IMR-90 (cell line): ENCODE results near the gene NUB1. TPM values are rescaled to one million over a fixed set of nuclear protein-coding genes. Genes with fewer than 3 reads are reported as not detected.

Source experiments
- ATAC-seq: fragments of 200-7000 bp; cut with Tn5 transposase; 2 replicates; pipeline ENCODE4 v1.9.1; 2020; ENCODE audit warnings: low read depth, mild to moderate bottlenecking, moderate library complexity
- BruUV-seq: library from RNA; stranded (reverse); fragments of 400-500 nt; replicated peaks from 2 replicates; lab custom pipeline; 2021; lab: Mats Ljungman, UMichigan
- CTCF ChIA-PET: fragments of 300-600 bp; formaldehyde crosslinking; extraction: SDS; loops from one replicate; lab custom pipeline; 2021; ENCODE audit warnings: antibody characterized with exemption; lab: Yijun Ruan, JAX
- POLR2A ChIA-PET: fragments of 300-600 bp; sonication (Branson Sonifier 250); formaldehyde crosslinking; loops from one replicate; lab custom pipeline; 2022; ENCODE audit warnings: antibody characterized with exemption; ENCODE audit not compliant: unreplicated experiment; lab: Charles Lee
- DNase-seq: peaks from one replicate; pipeline ENCODE4 v3.0.0; 2013
- H2AFZ ChIP-seq: replicated peaks from 2 replicates; pipeline ENCODE3; 2013; ENCODE audit warnings: low read length, mild to moderate bottlenecking; ENCODE audit not compliant: poor library complexity
- H2AK5ac ChIP-seq: 2 replicates; pipeline ENCODE4 v1.6.1; 2013; ENCODE audit warnings: low read depth, low read length, inconsistent platforms
- H2AK9ac ChIP-seq: replicated peaks from 2 replicates; pipeline ENCODE3; 2013; ENCODE audit warnings: mild to moderate bottlenecking, low read depth, low read length, moderate library complexity; ENCODE audit not compliant: poor library complexity
- H2BK120ac ChIP-seq: 2 replicates; pipeline ENCODE4 v1.6.1; 2013; ENCODE audit warnings: low read depth, low read length, inconsistent platforms
- H2BK15ac ChIP-seq: 3 replicates; pipeline ENCODE4 v1.6.1; 2013; ENCODE audit warnings: low read depth, low read length, inconsistent platforms
- H2BK20ac ChIP-seq: 2 replicates; pipeline ENCODE4 v1.6.1; 2013; ENCODE audit warnings: low read depth, mild to moderate bottlenecking, inconsistent platforms, low read length, moderate library complexity
- H2BK5ac ChIP-seq: 2 replicates; pipeline ENCODE4 v1.6.1; 2013; ENCODE audit warnings: mild to moderate bottlenecking, low read depth, low read length, inconsistent platforms; ENCODE audit not compliant: poor library complexity, severe bottlenecking
- H3K14ac ChIP-seq: replicated peaks from 2 replicates; pipeline ENCODE4 v1.6.1; 2013; ENCODE audit warnings: low read depth, low read length, inconsistent platforms
- H3K18ac ChIP-seq: 2 replicates; pipeline ENCODE4 v1.6.1; 2013; ENCODE audit warnings: low read depth, low read length, control low read depth
- H3K23ac ChIP-seq: 2 replicates; pipeline ENCODE4 v1.6.1; 2013; ENCODE audit warnings: low read depth, low read length, inconsistent platforms
- H3K27ac ChIP-seq: 2 replicates; pipeline ENCODE4 v1.5.1; 2013; ENCODE audit warnings: mild to moderate bottlenecking, control low read depth, low read length; ENCODE audit not compliant: insufficient read depth
- H3K27me3 ChIP-seq: 2 replicates; pipeline ENCODE4 v1.6.1; 2013; ENCODE audit warnings: low read length; ENCODE audit not compliant: control insufficient read depth, insufficient read depth
- H3K36me3 ChIP-seq: 2 replicates; pipeline ENCODE4 v1.6.1; 2013; ENCODE audit warnings: low read length, mixed read lengths; ENCODE audit not compliant: control insufficient read depth, insufficient read depth
- H3K4ac ChIP-seq: 2 replicates; pipeline ENCODE4 v1.6.1; 2013; ENCODE audit warnings: low read depth, low read length, inconsistent platforms
- H3K4me1 ChIP-seq: 2 replicates; pipeline ENCODE4 v1.6.1; 2013; ENCODE audit warnings: low read length, mixed read lengths; ENCODE audit not compliant: control insufficient read depth, insufficient read depth
- H3K4me2 ChIP-seq: 2 replicates; pipeline ENCODE4 v1.6.1; 2013; ENCODE audit warnings: low read depth, mild to moderate bottlenecking, control low read depth, low read length, moderate library complexity
- H3K4me3 ChIP-seq: 2 replicates; pipeline ENCODE4 v1.5.1; 2013; ENCODE audit warnings: low read depth, mild to moderate bottlenecking, control low read depth, low read length, moderate library complexity; ENCODE audit not compliant: insufficient read depth
- H3K56ac ChIP-seq: 2 replicates; pipeline ENCODE4 v1.6.1; 2013; ENCODE audit warnings: low read length, inconsistent platforms; ENCODE audit not compliant: insufficient read depth; ENCODE audit errors: extremely low read depth
- H3K79me1 ChIP-seq, 2 experiments: 2 replicates each; pipeline ENCODE4 v1.6.1; 2013; ENCODE audit warnings: low read length in 2 of 2, inconsistent platforms in 1 of 2, low read depth in 1 of 2
- H3K9ac ChIP-seq: 2 replicates; pipeline ENCODE4 v1.6.1; 2013; ENCODE audit warnings: low read depth, low read length, control low read depth
- H3K9me1 ChIP-seq: 2 replicates; pipeline ENCODE4 v1.6.1; 2013; ENCODE audit warnings: low read length, inconsistent platforms; ENCODE audit not compliant: insufficient read depth
- H3K9me3 ChIP-seq: 2 replicates; pipeline ENCODE4 v1.6.1; 2013; ENCODE audit warnings: low read length; ENCODE audit not compliant: control insufficient read depth, insufficient read depth
- H4K20me1 ChIP-seq: 2 replicates; pipeline ENCODE4 v1.6.1; 2013; ENCODE audit warnings: low read length, inconsistent platforms; ENCODE audit not compliant: insufficient read depth
- H4K5ac ChIP-seq: 2 replicates; pipeline ENCODE4 v1.6.1; 2013; ENCODE audit warnings: mild to moderate bottlenecking, low read depth, low read length, control low read depth
- H4K8ac ChIP-seq, 2 experiments: 2 replicates each; pipeline ENCODE4 v1.6.1; 2013; ENCODE audit warnings: low read depth in 2 of 2, low read length in 2 of 2, control low read depth in 1 of 2, inconsistent platforms in 1 of 2
- H4K91ac ChIP-seq: 2 replicates; pipeline ENCODE4 v1.6.1; 2013; ENCODE audit warnings: low read depth, low read length, inconsistent platforms; ENCODE audit not compliant: insufficient read depth
- BHLHE40 ChIP-seq: fragments of 150-350 bp; IDR thresholded peaks from 2 replicates; pipeline ENCODE4 v1.6.1; 2016; ENCODE audit warnings: mild to moderate bottlenecking, low read depth, low read length
- CTCF ChIP-seq: conservative IDR thresholded peaks from 2 replicates; pipeline ENCODE4 v1.5.1; 2012; ENCODE audit warnings: mild to moderate bottlenecking, low read depth, low read length, improper control_type of control experiment
- MAFK ChIP-seq: IDR thresholded peaks from 2 replicates; pipeline ENCODE4 v1.6.1; 2012; ENCODE audit warnings: low read depth, low read length, improper control_type of control experiment
- MAZ ChIP-seq: IDR thresholded peaks from 2 replicates; pipeline ENCODE4 v1.6.1; 2012; ENCODE audit warnings: low read depth, mild to moderate bottlenecking, low read length, improper control_type of control experiment, moderate library complexity, borderline replicate concordance
- MXI1 ChIP-seq: IDR thresholded peaks from 2 replicates; pipeline ENCODE4 v1.6.1; 2012; ENCODE audit warnings: low read depth, mild to moderate bottlenecking, low read length, moderate library complexity, borderline replicate concordance
- NFE2L2 ChIP-seq: fragments of 150-350 bp; IDR thresholded peaks from 2 replicates; pipeline ENCODE4 v1.6.1; 2016; ENCODE audit warnings: low read depth, mild to moderate bottlenecking, low read length
- POLR2A ChIP-seq: IDR thresholded peaks from 2 replicates; pipeline ENCODE4 v1.6.1; 2012; ENCODE audit warnings: mild to moderate bottlenecking, low read depth, low read length
- RAD21 ChIP-seq: IDR thresholded peaks from 2 replicates; pipeline ENCODE4 v1.6.1; 2012; ENCODE audit warnings: low read length, improper control_type of control experiment
- RFX5 ChIP-seq: IDR thresholded peaks from 2 replicates; pipeline ENCODE4 v1.8.0; 2012; ENCODE audit warnings: low read depth, mild to moderate bottlenecking, low read length, moderate library complexity
- SMC3 ChIP-seq: fragments of 150-350 bp; IDR thresholded peaks from 2 replicates; pipeline ENCODE4 v1.6.1; 2016; ENCODE audit warnings: low read depth, mild to moderate bottlenecking, antibody characterized with exemption, low read length, moderate library complexity
- USF2 ChIP-seq: fragments of 150-350 bp; IDR thresholded peaks from 2 replicates; pipeline ENCODE4 v1.6.1; 2017; ENCODE audit warnings: mild to moderate bottlenecking, antibody characterized with exemption, low read length, low read depth
- WGBS, 2 experiments: methylation state at CpG; one replicate each; pipeline versions ENCODE4 v1.1.5 to v1.1.7; 2013; ENCODE audit warnings: missing lambda C conversion rate in 2 of 2; ENCODE audit not compliant: insufficient read length in 1 of 2; ENCODE audit errors: extremely low coverage in 2 of 2; 5-methylcytosine and 5-hydroxymethylcytosine counted together
- dilution Hi-C: fragments of 300-500 bp; cut with HindIII; formaldehyde crosslinking; loops from one replicate; pipeline ENCODE4 v1.14.3; 2018; ENCODE audit warnings: low sequenced_read_pairs; ENCODE audit not compliant: unreplicated experiment
- in situ Hi-C: fragments of 300-500 bp; cut with MboI; formaldehyde crosslinking; loops from 3 replicates; pipeline ENCODE4 v1.14.3; 2019; ENCODE audit warnings: low sequenced_read_pairs, inconsistent platforms, mixed read lengths
- intact Hi-C: fragments of 100-400 bp; cut with micrococcal nuclease; formaldehyde crosslinking; loops from 2 replicates; pipeline ENCODE4 v1.10.0; 2022
- polyA plus RNA-seq, 3 experiments: library from polyadenylated mRNA; depleted of rRNA; stranded (reverse); fragments of >200 nt; gene quantifications; 2 replicates each; pipeline ENCODE4 v1.2.3, GENCODE V29; 2012; ENCODE audit warnings: low replicate concordance in 1 of 3
- total RNA-seq: library from RNA; depleted of rRNA; stranded (reverse); fragments of >200 nt; gene quantifications from 2 replicates; pipeline ENCODE4 v1.2.3, GENCODE V29; 2012
- TF ChIP-seq, protein P1 (sequence below): fragments of 150-350 bp; IDR thresholded peaks from 2 replicates; pipeline ENCODE4 v1.6.1; 2016; ENCODE audit warnings: low read depth, mild to moderate bottlenecking, low read length, moderate library complexity, borderline replicate concordance

The NUB1 gene
- total and polyA plus RNA-seq, 2 of the 4 experiments (the other 2 are of a cell fraction): 20.1 to 29.7 TPM

DNA sequence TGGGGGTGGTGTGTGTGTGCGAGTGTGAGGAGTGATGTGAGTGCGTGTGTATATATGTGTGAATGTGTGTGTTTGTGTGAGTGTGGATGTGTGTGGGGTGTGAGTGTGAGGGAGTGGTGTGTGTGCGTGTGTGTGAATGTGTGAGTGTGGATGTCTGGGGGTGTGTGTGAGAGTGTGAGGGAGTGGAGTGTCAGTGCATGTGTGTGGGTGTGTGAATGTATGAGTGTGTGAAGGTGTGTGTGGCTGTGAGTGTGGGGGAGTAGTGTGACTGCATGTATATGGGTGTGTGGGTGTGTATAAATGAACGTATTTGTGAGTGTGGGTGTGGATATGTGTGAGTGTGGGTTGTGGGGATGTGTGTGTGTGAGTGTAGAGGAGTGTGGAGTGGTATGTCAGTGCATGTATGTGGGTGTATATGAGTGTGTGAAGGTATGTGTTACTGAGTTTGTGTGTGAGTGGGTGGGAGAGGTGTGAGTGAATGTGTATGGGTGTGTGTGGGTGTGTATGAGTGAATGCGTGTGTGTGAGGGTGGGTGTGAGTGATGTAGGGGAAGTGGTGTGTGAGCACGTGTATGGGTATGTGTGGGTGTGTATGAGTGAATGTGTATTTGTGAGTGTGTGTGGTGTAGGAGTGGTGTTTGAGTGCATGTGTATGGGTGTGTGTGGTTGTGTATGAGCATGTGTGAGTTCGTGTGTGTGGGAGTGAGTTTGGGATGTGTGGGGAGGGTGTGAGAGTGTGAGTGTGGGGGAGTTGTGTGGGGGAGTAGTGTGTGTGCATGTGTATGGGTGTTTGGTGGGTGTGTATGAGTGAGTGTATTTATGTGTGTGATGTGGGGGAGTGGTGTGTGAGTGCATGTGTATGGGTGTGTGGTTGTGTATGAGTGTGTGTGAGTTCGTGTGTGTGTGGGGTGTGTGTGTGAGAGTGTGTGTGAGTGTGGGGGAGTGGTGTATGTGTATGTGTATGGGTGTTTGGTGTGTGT lies 28.5 kb upstream of the NUB1 start:
- Histone ChIP-seq H2BK15ac (0 out of 3 replicates have a peak overlapping the region, but pooled peaks have one; percentile 36), H3K18ac (no peak overlapping the region), H3K56ac (no peak overlapping the region; the same call in 1 of the 2 replicates), H2BK20ac (0 out of 2 replicates have a peak overlapping the region, but pooled peaks have one; percentile 4), H2BK5ac (peak overlapping the region; percentile 86), H3K23ac (0 out of 2 replicates have a peak overlapping the region, but pooled peaks have one; percentile 48), H4K91ac (peak overlapping the region; percentile 41; the same call in 1 of the 2 replicates), H3K9ac (no peak overlapping the region), H2BK120ac (no peak overlapping the region), H3K9me1 (peaks cover 10% of the 10 kb centered on the region), H4K8ac (peak overlapping the region; percentile 55 to 76; a peak in 3 of 4 replicates), H2AK5ac (peak overlapping the region; percentile 82), H2AFZ (peak overlapping the region; percentile 82), H4K5ac (no peak overlapping the region), H2AK9ac (no peak overlapping the region), H3K9me3 (peaks cover 6% of the 10 kb centered on the region), H4K20me1 (peaks cover 1% of the 10 kb centered on the region; the same call in 1 of the 2 replicates), H3K4me2 (no peak overlapping the region), H3K27me3 (peaks cover 4% of the 10 kb centered on the region; the same call in 1 of the 2 replicates), H3K27ac (no peak overlapping the region), H3K4me1 (peaks cover 14% of the 10 kb centered on the region; the same call in 1 of the 2 replicates), H3K14ac (peak overlapping the region; percentile 63; the same call in 1 of the 2 replicates), H3K4ac (no peak overlapping the region), H3K79me1 (no peaks in the 10 kb centered on the region), H3K36me3 (no peaks in the 10 kb centered on the region), H3K4me3 (no peak overlapping the region)
- dilution Hi-C loops: no loop called here
- no TSS peak for BruUV-seq
- ATAC-seq: no peak
- POLR2A ChIA-PET: no interaction called here
- CTCF ChIA-PET: interaction anchor here (1.0 to 3.9 kb wide), 2 partner anchors 39 to 136 kb away, joined by 5 to 38 read pairs; no protein-coding TSS in a partner anchor
- 89 to 100% methylated on average over 2 to 7 of the region's 8 CpGs for WGBS, 2 experiments
- DNase-seq: no peak
- intact Hi-C loops: loop anchor here (5.0 kb wide), 1 partner anchor 444 kb away; no protein-coding TSS in a partner anchor
- TF ChIP-seq BHLHE40: no peak
- no peak for TF ChIP-seq RFX5
- TF ChIP-seq CTCF: no peak
- TF ChIP-seq, protein P1, sequence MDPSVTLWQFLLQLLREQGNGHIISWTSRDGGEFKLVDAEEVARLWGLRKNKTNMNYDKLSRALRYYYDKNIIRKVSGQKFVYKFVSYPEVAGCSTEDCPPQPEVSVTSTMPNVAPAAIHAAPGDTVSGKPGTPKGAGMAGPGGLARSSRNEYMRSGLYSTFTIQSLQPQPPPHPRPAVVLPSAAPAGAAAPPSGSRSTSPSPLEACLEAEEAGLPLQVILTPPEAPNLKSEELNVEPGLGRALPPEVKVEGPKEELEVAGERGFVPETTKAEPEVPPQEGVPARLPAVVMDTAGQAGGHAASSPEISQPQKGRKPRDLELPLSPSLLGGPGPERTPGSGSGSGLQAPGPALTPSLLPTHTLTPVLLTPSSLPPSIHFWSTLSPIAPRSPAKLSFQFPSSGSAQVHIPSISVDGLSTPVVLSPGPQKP: no peak
- no peak for TF ChIP-seq POLR2A
- no peak for TF ChIP-seq MAZ
- no peak for TF ChIP-seq RAD21
- no peak for TF ChIP-seq MXI1
- no peak for TF ChIP-seq MAFK
- no peak for TF ChIP-seq NFE2L2
- no peak for TF ChIP-seq USF2
- TF ChIP-seq SMC3: no peak
- in situ Hi-C loops: no loop called here
